Measurements from ENCODE around the gene RAI1. TPM values are rescaled to one million over a fixed set of nuclear protein-coding genes. Genes with fewer than 3 reads are reported as not detected.
A peak's percentile ranks its signal among the peaks of the same experiment; 100 is the strongest.

The RAI1 gene
- total and polyA plus RNA-seq, 2 of the 13 experiments (the other 11 are each of a cell fraction or from before 2014, with no cell fraction given) = 3.4 to 5.2 TPM

GRCh38 chr17:17837966-17838962 lies 157.0 kb downstream of the RAI1 start (continued):
- peak; percentile 26; the same call in 1 of the 2 replicates for TF ChIP-seq ZNF7 (CRISPR knock-in tag; IDR thresholded peaks at IDR 0.05)
- TF ChIP-seq ETV5 (CRISPR knock-in tag; IDR thresholded peaks at IDR 0.05; ENCODE audit: borderline replicate concordance) = peak; percentile 40; the same call in 1 of the 2 replicates
- TF ChIP-seq ZNF414 (CRISPR knock-in tag; IDR thresholded peaks at IDR 0.05) = peak; percentile 40; the same call in 1 of the 2 replicates
- TF ChIP-seq MAZ (IDR thresholded peaks at IDR 0.05; ENCODE audit: borderline replicate concordance, low read depth, low read length) = peak; percentile 28; the same call in 1 of the 2 replicates
- no peak for TF ChIP-seq MAZ (CRISPR knock-in tag; IDR thresholded peaks at IDR 0.05; ENCODE audit: low read depth)
- no peak for TF ChIP-seq NR2F6 (IDR thresholded peaks at IDR 0.05)
- TF ChIP-seq NR2F6 (CRISPR knock-in tag; IDR thresholded peaks at IDR 0.05) = peak; percentile 22; the same call in 1 of the 2 replicates
- TF ChIP-seq CBFB (CRISPR knock-in tag; IDR thresholded peaks at IDR 0.05) = 0 out of 2 replicates have a peak, but pooled peaks have one; percentile 17
- no peak for TF ChIP-seq ZSCAN29 (CRISPR knock-in tag; conservative IDR thresholded peaks at IDR 0.05)
- peak; percentile 19; the same call in 1 of the 2 replicates for TF ChIP-seq FOSL2 (CRISPR knock-in tag; IDR thresholded peaks at IDR 0.05)
- no peak for TF ChIP-seq ESRRA (CRISPR knock-in tag; IDR thresholded peaks at IDR 0.05; ENCODE audit: low read depth)
- 0 out of 2 replicates have a peak, but pooled peaks have one; percentile 14 for TF ChIP-seq ZBTB38 (CRISPR knock-in tag; IDR thresholded peaks at IDR 0.05)
- TF ChIP-seq ZNF629 (CRISPR knock-in tag; conservative IDR thresholded peaks at IDR 0.05) = peak; percentile 90
- TF ChIP-seq ZNF761 (CRISPR knock-in tag; conservative IDR thresholded peaks at IDR 0.05) = no peak
- TF ChIP-seq GABPA (IDR thresholded peaks at IDR 0.05; ENCODE audit: low read depth, low read length) = no peak
- 0 out of 2 replicates have a peak, but pooled peaks have one; percentile 36 for TF ChIP-seq GABPA (CRISPR knock-in tag; IDR thresholded peaks at IDR 0.05; ENCODE audit: low read depth)
- TF ChIP-seq ZNF24 (IDR thresholded peaks at IDR 0.05) = no peak
- 0 out of 2 replicates have a peak, but pooled peaks have one; percentile 17 for TF ChIP-seq TARDBP (CRISPR knock-in tag; IDR thresholded peaks at IDR 0.05)
- TF ChIP-seq TAF1 (CRISPR knock-in tag; IDR thresholded peaks at IDR 0.05) = peak; percentile 15; the same call in 1 of the 2 replicates
- TF ChIP-seq NFAT5 (CRISPR knock-in tag; IDR thresholded peaks at IDR 0.05) = no peak
- TF ChIP-seq KDM1A (CRISPR knock-in tag; IDR thresholded peaks at IDR 0.05) = peak; percentile 76
- 0 out of 2 replicates have a peak, but pooled peaks have one; percentile 42 for TF ChIP-seq SMYD3 (CRISPR knock-in tag; IDR thresholded peaks at IDR 0.05)

Measured in HepG2 (cell line).